Measurements from ENCODE around the gene GHR.

Gene GHR

GRCh38 chr5:42740920-42741319 is 317.7 kb downstream of the GHR start:
- no peaks in the 10 kb centered on the region for H3K36me3 ChIP-seq (ENCODE audit: low read depth)
- no peaks in the 10 kb centered on the region for H3K4me1 ChIP-seq (ENCODE audit: insufficient read depth, poor library complexity, severe bottlenecking)
- H3K27ac ChIP-seq (ENCODE audit: poor library complexity, severe bottlenecking): no peak overlapping the region
- no peaks in the 10 kb centered on the region for H3K27me3 ChIP-seq (ENCODE audit: insufficient read depth, poor library complexity, severe bottlenecking)
- TF ChIP-seq CTCF (IDR thresholded peaks at IDR 0.05; ENCODE audit: poor library complexity, severe bottlenecking): no peak
- no peak for ATAC-seq (ENCODE audit: low read depth)
- DNase-seq (ENCODE audit: low spot score): no peak
- H3K9me3 ChIP-seq (ENCODE audit: severe bottlenecking): peaks cover 2% of the 10 kb centered on the region
- H3K4me3 ChIP-seq (ENCODE audit: severe bottlenecking): no peak overlapping the region

- peak; percentile 21 for TF ChIP-seq CTCF (IDR thresholded peaks at IDR 0.05; ENCODE audit: poor library complexity, severe bottlenecking)
- Histone ChIP-seq H3K27me3 (ENCODE audit: insufficient read depth, poor library complexity, severe bottlenecking) (no peaks in the 10 kb centered on the region), H3K27ac (ENCODE audit: poor library complexity, severe bottlenecking) (no peak overlapping the region), H3K9me3 (ENCODE audit: severe bottlenecking) (peaks cover 2% of the 10 kb centered on the region), H3K4me3 (ENCODE audit: severe bottlenecking) (no peak overlapping the region), H3K36me3 (ENCODE audit: low read depth) (no peaks in the 10 kb centered on the region), H3K4me1 (ENCODE audit: insufficient read depth, poor library complexity, severe bottlenecking) (no peaks in the 10 kb centered on the region)
- ATAC-seq (ENCODE audit: low read depth): no peak
- DNase-seq (ENCODE audit: low spot score): no peak
These were observed 322.2 kb downstream of the GHR start for GRCh38 chr5:42745426-42745825.

GRCh38 chr5:42745856-42746255 is 322.6 kb downstream of the GHR start:
- Histone ChIP-seq H3K4me3 (ENCODE audit: severe bottlenecking) (no peak overlapping the region), H3K4me1 (ENCODE audit: insufficient read depth, poor library complexity, severe bottlenecking) (no peaks in the 10 kb centered on the region), H3K9me3 (ENCODE audit: severe bottlenecking) (peaks cover 2% of the 10 kb centered on the region), H3K27me3 (ENCODE audit: insufficient read depth, poor library complexity, severe bottlenecking) (no peaks in the 10 kb centered on the region), H3K36me3 (ENCODE audit: low read depth) (no peaks in the 10 kb centered on the region), H3K27ac (ENCODE audit: poor library complexity, severe bottlenecking) (no peak overlapping the region)
- DNase-seq (ENCODE audit: low spot score) (no peak), ATAC-seq (ENCODE audit: low read depth) (no peak)
- no peak for TF ChIP-seq CTCF (IDR thresholded peaks at IDR 0.05; ENCODE audit: poor library complexity, severe bottlenecking)

- DNase-seq (ENCODE audit: low spot score) (no peak), ATAC-seq (ENCODE audit: low read depth) (peak; percentile 31; the same call in 1 of the 3 replicates)
- Histone ChIP-seq H3K4me1 (ENCODE audit: insufficient read depth, poor library complexity, severe bottlenecking) (no peaks in the 10 kb centered on the region), H3K9me3 (ENCODE audit: severe bottlenecking) (no peaks in the 10 kb centered on the region), H3K36me3 (ENCODE audit: low read depth) (no peaks in the 10 kb centered on the region), H3K27me3 (ENCODE audit: insufficient read depth, poor library complexity, severe bottlenecking) (no peaks in the 10 kb centered on the region), H3K4me3 (ENCODE audit: severe bottlenecking) (no peak overlapping the region), H3K27ac (ENCODE audit: poor library complexity, severe bottlenecking) (no peak overlapping the region)
- TF ChIP-seq CTCF (IDR thresholded peaks at IDR 0.05; ENCODE audit: poor library complexity, severe bottlenecking): no peak
These were observed 325.8 kb downstream of the GHR start for GRCh38 chr5:42749020-42749419.

- H3K27me3 ChIP-seq (ENCODE audit: insufficient read depth, poor library complexity, severe bottlenecking): no peaks in the 10 kb centered on the region
- H3K4me3 ChIP-seq (ENCODE audit: severe bottlenecking): no peak overlapping the region
- ATAC-seq (ENCODE audit: low read depth) (no peak), DNase-seq (ENCODE audit: low spot score) (no peak)
- no peak for TF ChIP-seq CTCF (IDR thresholded peaks at IDR 0.05; ENCODE audit: poor library complexity, severe bottlenecking)
- no peak overlapping the region for H3K27ac ChIP-seq (ENCODE audit: poor library complexity, severe bottlenecking)
- no peaks in the 10 kb centered on the region for H3K36me3 ChIP-seq (ENCODE audit: low read depth)
- no peaks in the 10 kb centered on the region for H3K9me3 ChIP-seq (ENCODE audit: severe bottlenecking)
- H3K4me1 ChIP-seq (ENCODE audit: insufficient read depth, poor library complexity, severe bottlenecking): no peaks in the 10 kb centered on the region
These were observed 327.3 kb downstream of the GHR start for GRCh38 chr5:42750507-42750906.

Measured in RWPE2 (cell line).